Neuronal stem cell (in vitro differentiated cells): ENCODE measurements around the gene CC2D2A.
"Not testable (repeated sequence)": the region's sequence is repeated elsewhere in the genome, so short reads cannot be mapped to it uniquely, and the experiment has no call there.

Experiments used
- DNase-seq: peaks from one replicate; pipeline ENCODE4 v3.0.0-alpha.2; 2013; ENCODE audit warnings: low spot score
- H2AFZ ChIP-seq: one replicate; pipeline ENCODE4 v1.6.1; 2013; ENCODE audit warnings: mild to moderate bottlenecking, low read length, inconsistent platforms
- H2AK5ac ChIP-seq: 2 replicates; pipeline ENCODE4 v1.6.1; 2013; ENCODE audit warnings: low read depth, mild to moderate bottlenecking, inconsistent platforms, low read length, moderate library complexity, mixed read lengths
- H2BK120ac ChIP-seq: 2 replicates; pipeline ENCODE4 v1.6.1; 2013; ENCODE audit warnings: low read depth, mild to moderate bottlenecking, inconsistent platforms, low read length, moderate library complexity, mixed read lengths
- H2BK12ac ChIP-seq: one replicate; pipeline ENCODE4 v1.6.1; 2013; ENCODE audit warnings: low read length, inconsistent platforms
- H2BK15ac ChIP-seq: 2 replicates; pipeline ENCODE4 v1.6.1; 2013; ENCODE audit warnings: mild to moderate bottlenecking, low read length, inconsistent platforms, mixed read lengths
- H2BK5ac ChIP-seq: one replicate; pipeline ENCODE4 v1.6.1; 2013; ENCODE audit warnings: inconsistent platforms, mild to moderate bottlenecking, low read length, moderate library complexity
- H3K14ac ChIP-seq: one replicate; pipeline ENCODE4 v1.6.1; 2013; ENCODE audit warnings: low read length, inconsistent platforms
- H3K18ac ChIP-seq: 2 replicates; pipeline ENCODE4 v1.6.1; 2013; ENCODE audit warnings: low read length, inconsistent platforms
- H3K23ac ChIP-seq: 2 replicates; pipeline ENCODE4 v1.6.1; 2013; ENCODE audit warnings: low read depth, mild to moderate bottlenecking, mixed read lengths, low read length, inconsistent platforms; ENCODE audit not compliant: poor library complexity
- H3K27ac ChIP-seq: replicated peaks from 3 replicates; pipeline ENCODE4 v1.5.1; 2013; ENCODE audit warnings: low read length, inconsistent platforms
- H3K27me3 ChIP-seq, 3 experiments: 2 replicates each; pipeline ENCODE4 v1.6.1; 2013; ENCODE audit warnings: low read length in 3 of 3, mild to moderate bottlenecking in 2 of 3, inconsistent platforms in 1 of 3, low read depth in 1 of 3, mixed read lengths in 1 of 3, moderate library complexity in 1 of 3; ENCODE audit not compliant: control insufficient read depth in 3 of 3, insufficient read depth in 3 of 3
- H3K36me3 ChIP-seq, 2 donors: replicated peaks in 1 of 2; 2 replicates each; pipeline ENCODE4 v1.6.1; 2013; ENCODE audit warnings: low read length in 2 of 2; ENCODE audit not compliant: control insufficient read depth in 2 of 2, insufficient read depth in 2 of 2
- H3K4ac ChIP-seq: 2 replicates; pipeline ENCODE4 v1.6.1; 2013; ENCODE audit warnings: inconsistent platforms, mild to moderate bottlenecking, low read length, moderate library complexity
- H3K4me1 ChIP-seq, 2 donors: 1 replicate in 1 of 2; 2 replicates in 1 of 2; pipeline ENCODE4 v1.6.1; 2013; ENCODE audit warnings: low read length in 2 of 2, low read depth in 1 of 2; ENCODE audit not compliant: control insufficient read depth in 2 of 2, insufficient read depth in 1 of 2
- H3K4me2 ChIP-seq: one replicate; pipeline ENCODE4 v1.6.1; 2013; ENCODE audit warnings: mild to moderate bottlenecking, low read length, inconsistent platforms; ENCODE audit not compliant: insufficient read depth, poor library complexity, severe bottlenecking
- H3K4me3 ChIP-seq, 2 donors: 2 replicates each; pipeline ENCODE4 v1.5.1; 2013; ENCODE audit warnings: low read length in 2 of 2, mild to moderate bottlenecking in 2 of 2, inconsistent platforms in 1 of 2, moderate library complexity in 1 of 2
- H3K79me1 ChIP-seq: one replicate; pipeline ENCODE4 v1.6.1; 2013; ENCODE audit warnings: low read depth, mild to moderate bottlenecking, inconsistent platforms, low read length, moderate library complexity
- H3K9ac ChIP-seq: one replicate; pipeline ENCODE4 v1.6.1; 2013; ENCODE audit warnings: mild to moderate bottlenecking, low read depth, low read length, inconsistent platforms; ENCODE audit not compliant: poor library complexity
- H3K9me3 ChIP-seq, 2 donors: replicated peaks in 1 of 2; 2 replicates each; pipeline versions ENCODE3 to v1.6.1; 2013; ENCODE audit warnings: low read length in 2 of 2, mild to moderate bottlenecking in 2 of 2, inconsistent platforms in 1 of 2, low read depth in 1 of 2, mixed read lengths in 1 of 2, moderate library complexity in 1 of 2; ENCODE audit not compliant: control insufficient read depth in 2 of 2, insufficient read depth in 1 of 2
- H4K8ac ChIP-seq: one replicate; pipeline ENCODE4 v1.6.1; 2013; ENCODE audit warnings: low read depth, mild to moderate bottlenecking, inconsistent platforms, low read length, moderate library complexity
- H4K91ac ChIP-seq: one replicate; pipeline ENCODE4 v1.6.1; 2013; ENCODE audit warnings: low read length, low read depth, mild to moderate bottlenecking, inconsistent platforms; ENCODE audit not compliant: poor library complexity
- WGBS, 2 donors: extraction: QIAGEN DNeasy Blood & Tissue Kit; methylation state at CpG; one replicate each; pipeline ENCODE4 v1.1.7; 2013; ENCODE audit warnings: missing lambda C conversion rate in 2 of 2, mixed read lengths in 1 of 2; ENCODE audit not compliant: insufficient read length in 2 of 2, insufficient replicate concordance in 1 of 2; ENCODE audit errors: extremely low coverage in 2 of 2; 5-methylcytosine and 5-hydroxymethylcytosine counted together

The CC2D2A gene

DNA sequence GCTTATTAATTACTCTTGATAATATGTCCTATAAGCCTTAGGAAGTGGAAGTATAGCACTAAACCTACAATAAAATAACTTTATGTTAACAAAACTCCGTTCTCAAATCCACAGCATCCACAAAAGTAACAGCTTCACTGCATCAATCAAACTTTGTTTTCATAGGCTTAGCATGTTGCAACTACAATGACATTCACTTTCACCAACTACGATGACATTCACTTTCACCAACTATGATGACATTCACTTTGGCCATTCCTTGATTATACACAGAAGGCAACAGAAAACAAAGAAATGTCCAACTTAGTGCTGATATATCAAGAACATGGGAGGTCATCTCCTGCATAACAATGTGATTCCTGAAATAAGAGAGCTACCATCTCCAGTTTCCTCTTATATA, 141.2 kb downstream of the CC2D2A start:
- no peak for DNase-seq
- Histone ChIP-seq H3K4me3 (no peak overlapping the region), H3K23ac (no peak overlapping the region), H3K4me1 (peaks cover 2% of the 10 kb centered on the region in 2 donors), H3K36me3 (peaks cover 4 to 53% of the 10 kb centered on the region in 2 donors), H2AFZ (no peak overlapping the region), H2BK5ac (no peak overlapping the region), H3K4me2 (no peak overlapping the region), H3K27ac (no peak overlapping the region), H3K9me3 (peaks cover 2 to 17% of the 10 kb centered on the region in 2 donors), H4K8ac (no peak overlapping the region), H3K4ac (no peak overlapping the region), H3K79me1 (no peaks in the 10 kb centered on the region), H3K18ac (no peak overlapping the region), H2AK5ac (no peak overlapping the region), H3K14ac (no peak overlapping the region), H3K9ac (no peak overlapping the region), H2BK12ac (no peak overlapping the region), H3K27me3 (no peaks in the 10 kb centered on the region), H4K91ac (no peak overlapping the region), H2BK15ac (no peak overlapping the region), H2BK120ac (no peak overlapping the region)
- WGBS, 2 donors, result no CpG with 5 or more reads among the region's 2 CpGs

DNA sequence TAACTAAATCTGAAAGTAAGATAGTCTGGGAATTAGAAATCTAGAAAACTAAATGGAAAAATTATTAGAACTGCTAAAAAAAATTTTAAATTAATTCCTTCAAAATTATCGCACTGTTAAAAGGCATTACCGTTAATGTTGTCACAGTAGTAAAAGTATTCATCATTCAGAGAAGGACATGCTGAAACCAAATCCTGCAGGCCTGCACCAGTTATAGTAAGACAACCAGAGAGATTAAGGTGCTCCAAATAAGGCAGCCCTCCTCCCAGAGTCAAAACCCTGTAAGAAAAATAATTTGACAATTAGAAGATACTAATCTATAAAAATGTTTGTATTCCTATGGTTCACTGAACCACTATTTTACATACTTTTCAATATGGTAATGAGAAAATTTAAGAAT, 142.5 kb downstream of the CC2D2A start:
- Histone ChIP-seq H2BK12ac (no peak overlapping the region), H2BK15ac (no peak overlapping the region), H3K27me3 (no peaks in the 10 kb centered on the region), H3K4me1 (peaks cover 0 to 2% of the 10 kb centered on the region in 2 donors), H3K9me3 (peaks cover 4 to 28% of the 10 kb centered on the region in 2 donors), H4K91ac (no peak overlapping the region), H3K36me3 (peaks cover 7 to 58% of the 10 kb centered on the region in 2 donors), H3K18ac (no peak overlapping the region), H2BK5ac (no peak overlapping the region), H3K9ac (no peak overlapping the region), H2AFZ (no peak overlapping the region), H3K4me2 (no peak overlapping the region), H2BK120ac (no peak overlapping the region), H3K79me1 (no peaks in the 10 kb centered on the region), H3K27ac (no peak overlapping the region), H4K8ac (no peak overlapping the region), H3K23ac (no peak overlapping the region), H3K4ac (no peak overlapping the region), H3K14ac (no peak overlapping the region), H3K4me3 (no peak overlapping the region), H2AK5ac (no peak overlapping the region)
- DNase-seq, result no peak
- WGBS, 2 donors, result no CpG with 5 or more reads among the region's 2 CpGs

DNA sequence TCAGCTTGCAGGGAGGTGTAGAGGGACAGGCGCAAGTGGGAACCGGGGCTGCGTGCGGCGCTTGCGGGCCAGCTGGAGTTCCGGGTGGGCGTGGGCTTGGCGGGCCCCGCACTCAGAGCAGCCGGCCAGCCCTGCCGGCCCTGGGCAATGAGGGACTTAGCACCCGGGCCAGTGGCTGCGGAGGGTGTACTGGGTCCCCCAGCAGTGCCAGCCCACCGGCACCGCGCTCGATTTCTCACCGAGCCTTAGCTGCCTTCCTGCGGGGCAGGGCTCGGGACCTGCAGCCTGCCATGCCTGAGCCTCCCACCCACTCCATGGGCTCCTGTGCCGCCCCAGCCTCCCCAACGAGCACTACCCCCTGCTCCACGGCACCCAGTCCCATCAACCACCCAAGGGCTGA, 145.2 kb downstream of the CC2D2A start:
- not testable (repeated sequence) for H2BK120ac ChIP-seq, H3K4ac ChIP-seq, H3K9ac ChIP-seq, H3K4me3 ChIP-seq, H3K4me1 ChIP-seq, H2AFZ ChIP-seq, H3K23ac ChIP-seq, H4K91ac ChIP-seq, H2BK5ac ChIP-seq, H3K79me1 ChIP-seq, H2BK15ac ChIP-seq, H3K14ac ChIP-seq, H3K27ac ChIP-seq, H4K8ac ChIP-seq, H3K18ac ChIP-seq, H2AK5ac ChIP-seq, H2BK12ac ChIP-seq, DNase-seq, H3K4me2 ChIP-seq, H3K27me3 ChIP-seq
- Histone ChIP-seq H3K9me3 (peaks cover 9 to 50% of the 10 kb centered on the region in 2 donors), H3K36me3 (peaks cover 13 to 66% of the 10 kb centered on the region in 2 donors)
- WGBS, 2 donors, result no CpG with 5 or more reads among the region's 24 CpGs

DNA sequence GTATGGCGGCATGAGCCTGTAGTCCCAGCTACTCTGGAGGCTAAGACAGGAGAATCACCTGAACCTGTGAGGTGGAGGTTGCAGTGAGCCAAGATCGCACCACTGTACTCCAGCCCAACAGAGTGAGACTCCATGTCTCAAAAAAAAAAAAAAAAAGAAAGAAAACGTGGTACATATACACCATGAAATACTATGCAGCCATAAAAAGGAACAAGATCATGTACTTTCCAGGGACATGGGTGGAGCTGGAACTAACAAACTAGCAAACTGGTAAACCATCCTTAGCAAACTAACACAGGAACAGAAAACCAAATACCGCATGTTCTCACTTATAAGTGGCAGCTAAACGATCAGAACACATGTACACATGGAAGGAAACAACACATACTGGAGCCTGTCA, 147.7 kb downstream of the CC2D2A start:
- Histone ChIP-seq H3K9me3 (peaks cover 9 to 70% of the 10 kb centered on the region in 2 donors), H3K36me3 (peaks cover 13 to 66% of the 10 kb centered on the region in 2 donors)
- not testable (repeated sequence) for H2AFZ ChIP-seq, H3K9ac ChIP-seq, H2BK120ac ChIP-seq, H3K4me1 ChIP-seq, H3K4ac ChIP-seq, H3K27me3 ChIP-seq, H3K14ac ChIP-seq, H3K27ac ChIP-seq, H3K4me3 ChIP-seq, H4K8ac ChIP-seq, H2BK5ac ChIP-seq, H2AK5ac ChIP-seq, H2BK12ac ChIP-seq, H3K18ac ChIP-seq, H3K23ac ChIP-seq, DNase-seq, H3K79me1 ChIP-seq, H2BK15ac ChIP-seq, H4K91ac ChIP-seq, H3K4me2 ChIP-seq
- no CpG with 5 or more reads among the region's 5 CpGs for WGBS, 2 donors
